GM06990 (cell line): ENCODE results near the gene LRIT1.

Experiments
- DNase-seq: peaks from one replicate; pipeline ENCODE4 v3.0.0-alpha.2; 2011; ENCODE audit not compliant: insufficient read length; ENCODE audit errors: extremely low read depth
- H3K27me3 ChIP-seq: replicated peaks from 2 replicates; pipeline ENCODE4 v1.6.0; 2011; ENCODE audit warnings: low read length; ENCODE audit not compliant: control insufficient read depth, insufficient read depth
- H3K36me3 ChIP-seq: 2 replicates; pipeline ENCODE4 v1.5.1; 2011; ENCODE audit warnings: low read length; ENCODE audit not compliant: control insufficient read depth, insufficient read depth
- H3K4me3 ChIP-seq: replicated peaks from 2 replicates; pipeline ENCODE4 v1.5.1; 2011; ENCODE audit warnings: low read depth, mild to moderate bottlenecking, control low read depth, low read length
- CTCF ChIP-seq: IDR thresholded peaks from 2 replicates; pipeline ENCODE4 v1.5.1; 2011; ENCODE audit warnings: low read length, control low read depth, mild to moderate bottlenecking, inconsistent platforms; ENCODE audit not compliant: insufficient read depth, poor library complexity, severe bottlenecking

Gene LRIT1

GRCh38 chr10:84211566-84211965, 29.8 kb downstream of the LRIT1 start:
- Histone ChIP-seq H3K4me3 (no peak overlapping the region), H3K27me3 (peaks cover 3% of the 10 kb centered on the region), H3K36me3 (no peaks in the 10 kb centered on the region)
- no peak for DNase-seq
- TF ChIP-seq CTCF: no peak

- TF ChIP-seq CTCF: no peak
- DNase-seq: no peak
- Histone ChIP-seq H3K4me3 (no peak overlapping the region), H3K27me3 (peaks cover 3% of the 10 kb centered on the region), H3K36me3 (no peaks in the 10 kb centered on the region)
Observed at GRCh38 chr10:84208023-84208422, 33.3 kb downstream of the LRIT1 start.

GRCh38 chr10:84205853-84206525, 35.4 kb downstream of the LRIT1 start:
- peaks cover 3% of the 10 kb centered on the region for H3K27me3 ChIP-seq
- no peak for TF ChIP-seq CTCF
- no peaks in the 10 kb centered on the region for H3K36me3 ChIP-seq
- DNase-seq: no peak
- no peak overlapping the region for H3K4me3 ChIP-seq

GRCh38 chr10:84205049-84205852, 36.1 kb downstream of the LRIT1 start:
- Histone ChIP-seq H3K27me3 (peaks cover 3% of the 10 kb centered on the region), H3K4me3 (no peak overlapping the region), H3K36me3 (no peaks in the 10 kb centered on the region)
- DNase-seq: peak; percentile 39
- peak; percentile 97 for TF ChIP-seq CTCF

- H3K4me3 ChIP-seq: no peak overlapping the region
- peaks cover 3% of the 10 kb centered on the region for H3K27me3 ChIP-seq
- H3K36me3 ChIP-seq: no peaks in the 10 kb centered on the region
- no peak for DNase-seq
- TF ChIP-seq CTCF: no peak
Observed at GRCh38 chr10:84204610-84205009, 36.7 kb downstream of the LRIT1 start.
